Heart right ventricle (tissue), 16 donors: ENCODE data around the gene TMEM59L. TPM values are rescaled to one million over a fixed set of nuclear protein-coding genes. Genes with fewer than 3 reads are reported as not detected.

ENCODE experiments used
- ATAC-seq, 8 donors: fragments of 200-7000 bp; cut with Tn5 transposase; one replicate each; pipeline ENCODE4 v1.9.1; 2020; ENCODE audit warnings: mild to moderate bottlenecking in 8 of 8, moderate library complexity in 8 of 8, moderate number of reproducible peaks in 1 of 8
- DNase-seq, 2 donors: peaks; one replicate each; pipeline ENCODE4 v3.0.0-alpha.2; 2020
- H3K27ac ChIP-seq, 10 donors: fragments of 200-600 bp; sonication (generic) in 2 of 10; one replicate each; pipeline versions ENCODE4 v1.5.0 to v1.8.0; 2020 to 2022; ENCODE audit warnings: mild to moderate bottlenecking in 3 of 10
- H3K27me3 ChIP-seq, 7 donors: fragments of 200-600 bp; one replicate each; pipeline ENCODE4 v1.8.0; 2021 to 2022; ENCODE audit warnings: mild to moderate bottlenecking in 2 of 7
- H3K36me3 ChIP-seq, 9 donors: fragments of 200-600 bp; sonication (generic) in 1 of 9; one replicate each; pipeline versions ENCODE4 v1.5.0 to v1.8.0; 2020 to 2022; ENCODE audit warnings: mild to moderate bottlenecking in 2 of 9
- H3K4me1 ChIP-seq, 9 donors: fragments of 200-600 bp; sonication (generic) in 1 of 9; one replicate each; pipeline versions ENCODE4 v1.5.0 to v1.8.0; 2020 to 2022; ENCODE audit warnings: mild to moderate bottlenecking in 4 of 9
- H3K4me3 ChIP-seq, 10 donors: fragments of 200-600 bp; sonication (generic) in 2 of 10; one replicate each; pipeline versions ENCODE4 v1.5.0 to v1.8.0; 2020 to 2022; ENCODE audit warnings: mild to moderate bottlenecking in 7 of 10, moderate library complexity in 2 of 10
- H3K9me3 ChIP-seq, 11 donors: fragments of 200-600 bp in 10 of 11; sonication (generic) in 2 of 11; one replicate each; pipeline versions ENCODE4 v1.5.0 to v1.8.0; 2013 to 2022; ENCODE audit warnings: mild to moderate bottlenecking in 2 of 11, control low read depth in 1 of 11, moderate library complexity in 1 of 11
- WGBS, 2 donors: extraction: QIAGEN DNeasy Blood & Tissue Kit; methylation state at CpG; one replicate each; pipeline ENCODE4 v1.1.7; 2013; ENCODE audit warnings: inconsistent platforms in 1 of 2; 5-methylcytosine and 5-hydroxymethylcytosine counted together
- intact Hi-C, 10 donors: fragments of 100-400 bp; cut with DNase I; formaldehyde crosslinking; loops; one replicate each; pipeline versions ENCODE4 v1.11.1 to v1.14.2; 2022
- long read RNA-seq, 3 donors: library from polyadenylated mRNA; unstranded; transcript quantifications; one replicate each; pipeline ENCODE4 v2.0.0, GENCODE V29; 2020 to 2021
- polyA plus RNA-seq, 2 donors: library from polyadenylated mRNA; stranded (reverse); fragments of 200-250 nt; gene quantifications; one replicate each; pipeline ENCODE4 v1.2.3, GENCODE V29; 2013
- total RNA-seq, 10 donors: library from RNA; stranded (reverse); fragmentation: NEBNext Ultra II Directional in 3 of 10; extraction: Animal tissue kit (Norgen Biotek cat#: 25700) in 3 of 10; gene quantifications; one replicate each; pipeline versions ENCODE4 v1.2.1 to v1.2.4, GENCODE V29; 2021 to 2023
- TF ChIP-seq, protein P1 (sequence below), 9 donors: fragments of 200-600 bp; sonication (generic) in 2 of 9; IDR thresholded peaks; one replicate each; pipeline versions ENCODE4 v1.5.0 to v1.8.0; 2021 to 2022; ENCODE audit warnings: antibody characterized with exemption in 9 of 9, mild to moderate bottlenecking in 5 of 9, moderate library complexity in 1 of 9
- donor health status: Arrhythmogenic right ventricular cardiomyopathy.
- donor health status: ischemic (EF 13 %, LVEDD 7.1; RV severe dilation, severe dysfunction).
- donor health status: healthy with polysubstance abuse.
- donor health status: DM: no; HTN: yes; CAD: no.
- donor health status: DM: no; HTN: no; CAD: no.
- donor health status: ischemic (EF 25% LVEDD 6.9; RV normal size, moderate dysfunction).
- donor health status: ischemic (EF 25% LVEDD 5.7; RV mildly dilated, moderate dysfunction).
- donor health status: healthy.
- donor health status: DM: yes; HTN: yes; CAD: no.
- donor health status: Ischemic cardiomyopathy.
- donor health status: ischemic (EF 35%, LVEDD 5.7; RV mildly dilated, moderate dysfunction).
- donor health status: nonischemic (EF 11% LVEDD 7.7; RV severe dilation, severe dysfunction).
- donor health status: DM: yes; HTN: yes; CAD: no.
- donor health status: PGD.
- donor health status: ischemic (EF 29% LVEDD 5.4; RV normal size, mild dysfunction).
- donor health status: nonischemic (EF 23%, LVEDD 6.1; RV moderate dilation, normal function).

Gene TMEM59L
- total RNA-seq (1 to 10 TPM in 5 of 10 donors, under 1 TPM in 5; 0.13 to 4.5 (median 0.89) TPM), polyA plus RNA-seq (10 to 100 TPM in 1 of 2 donors, 1 to 10 TPM in 1; 2.5 to 13.8 TPM)
- long read RNA-seq, donor 1, partial matches to known transcripts: 1 of 2 reads
- long read RNA-seq, donor 1, other reads (novel, unspliced or antisense): 1 of 2 reads
- long read RNA-seq, donor 2: 0 reads
- long read RNA-seq, donor 3, partial matches to known transcripts: 0 of 1 reads
- long read RNA-seq, donor 3, other reads (novel, unspliced or antisense): 0 of 1 reads

DNA sequence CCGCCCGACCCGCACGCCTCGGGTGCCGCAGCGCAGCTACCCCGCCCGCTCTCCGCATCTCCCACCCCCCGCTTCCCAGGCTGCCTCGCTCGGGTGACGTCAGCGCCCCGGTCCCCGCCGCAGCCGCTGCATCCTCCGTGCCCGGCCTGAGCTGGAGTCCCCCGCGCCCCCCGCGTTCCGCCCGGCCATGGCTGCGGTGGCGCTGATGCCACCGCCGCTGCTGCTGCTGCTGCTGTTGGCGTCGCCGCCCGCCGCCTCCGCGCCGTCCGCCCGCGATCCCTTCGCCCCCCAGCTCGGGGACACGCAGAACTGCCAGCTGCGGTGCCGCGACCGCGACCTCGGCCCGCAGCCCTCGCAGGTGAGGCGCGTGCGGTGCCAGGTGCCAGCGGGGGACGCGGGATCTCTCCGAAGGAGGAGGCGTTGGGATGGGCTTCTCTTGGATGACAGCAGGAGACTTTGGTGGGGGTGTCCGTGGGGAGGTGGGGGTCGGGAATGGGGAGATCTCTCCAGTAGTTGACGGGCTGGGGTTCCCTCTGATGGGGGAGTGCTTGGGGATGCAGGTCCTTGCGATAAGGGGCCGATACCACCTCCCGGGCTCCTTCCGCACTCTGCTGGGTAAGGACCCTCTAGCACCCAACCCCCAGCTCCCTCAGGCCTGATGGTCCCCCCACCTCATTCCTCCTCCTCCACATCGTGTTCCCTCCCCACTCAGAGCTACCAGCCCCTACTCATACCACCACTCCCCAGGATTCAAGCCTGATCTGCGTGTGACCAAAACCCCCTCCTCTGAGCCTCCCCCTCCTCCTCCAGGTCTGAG, at the start of gene TMEM59L:
TSS of gene TMEM59L (plus strand) at position 99 of the 817 bp plus-strand sequence. CDS start at position 188, 89 bp downstream.
- H3K9me3 ChIP-seq: no peaks in the 10 kb centered on the region
- ATAC-seq (peak in 2 of 8 donors; percentile 38 to 52), DNase-seq (no peak)
- intact Hi-C loops: no loop called here
- peaks cover 16 to 37% (median 28%) of the 10 kb centered on the region in 9 donors for H3K4me1 ChIP-seq
- H3K27ac ChIP-seq: no peak within 1 kb of the TSS
- peaks cover 26 to 99% (median 91%) of the 10 kb centered on the region in 7 donors for H3K27me3 ChIP-seq
- H3K4me3 ChIP-seq: peak within 1 kb of the TSS; percentile 30 to 55 (median 48)
- TF ChIP-seq, protein P1, sequence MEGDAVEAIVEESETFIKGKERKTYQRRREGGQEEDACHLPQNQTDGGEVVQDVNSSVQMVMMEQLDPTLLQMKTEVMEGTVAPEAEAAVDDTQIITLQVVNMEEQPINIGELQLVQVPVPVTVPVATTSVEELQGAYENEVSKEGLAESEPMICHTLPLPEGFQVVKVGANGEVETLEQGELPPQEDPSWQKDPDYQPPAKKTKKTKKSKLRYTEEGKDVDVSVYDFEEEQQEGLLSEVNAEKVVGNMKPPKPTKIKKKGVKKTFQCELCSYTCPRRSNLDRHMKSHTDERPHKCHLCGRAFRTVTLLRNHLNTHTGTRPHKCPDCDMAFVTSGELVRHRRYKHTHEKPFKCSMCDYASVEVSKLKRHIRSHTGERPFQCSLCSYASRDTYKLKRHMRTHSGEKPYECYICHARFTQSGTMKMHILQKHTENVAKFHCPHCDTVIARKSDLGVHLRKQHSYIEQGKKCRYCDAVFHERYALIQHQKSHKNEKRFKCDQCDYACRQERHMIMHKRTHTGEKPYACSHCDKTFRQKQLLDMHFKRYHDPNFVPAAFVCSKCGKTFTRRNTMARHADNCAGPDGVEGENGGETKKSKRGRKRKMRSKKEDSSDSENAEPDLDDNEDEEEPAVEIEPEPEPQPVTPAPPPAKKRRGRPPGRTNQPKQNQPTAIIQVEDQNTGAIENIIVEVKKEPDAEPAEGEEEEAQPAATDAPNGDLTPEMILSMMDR (IDR thresholded peaks at IDR 0.05): no peak
- 1 to 2% methylated on average over 68 to 70 of the region's 70 CpGs for WGBS, 2 donors
- H3K36me3 ChIP-seq: no peaks in the 10 kb centered on the region

DNA sequence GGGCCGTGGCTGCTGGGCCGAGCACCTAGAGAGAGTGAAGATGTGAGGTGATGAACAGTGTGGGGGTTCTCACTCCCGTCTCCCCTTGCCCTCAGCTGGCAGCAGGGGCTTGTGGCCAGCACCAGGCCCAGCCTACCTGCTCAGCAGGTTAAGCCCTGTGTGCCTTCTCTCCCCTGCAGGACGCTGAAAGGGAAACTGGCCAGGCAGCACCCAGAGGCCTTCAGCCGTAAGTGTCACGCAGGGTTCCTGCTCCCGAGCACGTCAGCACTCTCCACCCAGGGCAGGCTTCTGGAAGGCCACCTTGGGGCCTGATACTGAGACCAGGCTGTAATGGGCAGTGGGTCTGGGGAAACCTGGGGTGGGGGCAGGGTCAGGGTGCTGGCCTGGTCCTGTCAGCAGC, 45.7 kb upstream of the TMEM59L start:
- DNase-seq (no peak), ATAC-seq (no peak)
- Histone ChIP-seq H3K27me3 (no peaks in the 10 kb centered on the region), H3K27ac (no peak overlapping the region), H3K9me3 (no peaks in the 10 kb centered on the region), H3K36me3 (peaks cover 0 to 80% (median 47%) of the 10 kb centered on the region in 9 donors), H3K4me1 (peaks cover 0 to 15% (median 8%) of the 10 kb centered on the region in 9 donors), H3K4me3 (no peak overlapping the region)
- TF ChIP-seq, protein P1 (IDR thresholded peaks at IDR 0.05): no peak
- WGBS, 2 donors: 95 to 97% methylated on average over 8 of the region's 8 CpGs
- intact Hi-C loops: loop anchor here in 2 of 10 donors (10.0 kb wide), 2 partner anchors 102 to 122 kb away; no protein-coding TSS in a partner anchor

DNA sequence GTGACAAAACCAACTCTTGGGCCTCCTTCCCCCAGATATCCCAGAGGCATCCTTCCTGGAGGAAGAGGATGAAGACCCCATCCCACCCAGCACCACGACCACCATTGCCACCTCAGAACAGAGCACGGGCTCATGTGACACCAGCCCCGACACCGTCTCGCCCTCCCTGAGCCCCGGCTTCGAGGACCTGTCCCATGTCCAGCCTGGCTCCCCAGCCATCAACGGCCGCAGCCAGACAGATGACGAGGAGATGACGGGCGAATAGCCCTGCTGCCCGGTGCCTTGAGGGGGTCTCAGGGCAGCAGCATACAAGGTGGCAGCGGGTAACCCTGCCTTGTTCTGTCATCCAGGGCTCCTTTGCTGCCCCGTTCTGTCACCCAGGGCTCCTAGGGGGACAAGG, 44.3 kb upstream of the TMEM59L start:
- no peak for ATAC-seq
- H3K27ac ChIP-seq: no peak overlapping the region
- no peaks in the 10 kb centered on the region for H3K27me3 ChIP-seq
- TF ChIP-seq, protein P1 (IDR thresholded peaks at IDR 0.05): no peak
- peaks cover 9 to 21% (median 17%) of the 10 kb centered on the region in 9 donors for H3K4me1 ChIP-seq
- DNase-seq: no peak
- no peaks in the 10 kb centered on the region for H3K9me3 ChIP-seq
- 88 to 90% methylated on average over 15 of the region's 15 CpGs for WGBS, 2 donors
- intact Hi-C loops: loop anchor here in 2 of 10 donors (10.0 kb wide), 2 partner anchors 104 to 124 kb away; no protein-coding TSS in a partner anchor
- no peak overlapping the region for H3K4me3 ChIP-seq
- H3K36me3 ChIP-seq: peaks cover 0 to 70% (median 47%) of the 10 kb centered on the region in 9 donors
